Stimulated activated CD4-positive, alpha-beta T cell treated with anti-CD3 and anti-CD28 coated beads, Interleukin-12 subunit alpha, Interleukin-12 subunit beta, amount 100 ng/mL, for 4 hours (primary cell): Measurements from ENCODE around the gene PNKD.

ENCODE experiments used
- DNase-seq: peaks from one replicate; pipeline ENCODE4 v3.0.0-alpha.2; 2020

PNKD gene

DNA sequence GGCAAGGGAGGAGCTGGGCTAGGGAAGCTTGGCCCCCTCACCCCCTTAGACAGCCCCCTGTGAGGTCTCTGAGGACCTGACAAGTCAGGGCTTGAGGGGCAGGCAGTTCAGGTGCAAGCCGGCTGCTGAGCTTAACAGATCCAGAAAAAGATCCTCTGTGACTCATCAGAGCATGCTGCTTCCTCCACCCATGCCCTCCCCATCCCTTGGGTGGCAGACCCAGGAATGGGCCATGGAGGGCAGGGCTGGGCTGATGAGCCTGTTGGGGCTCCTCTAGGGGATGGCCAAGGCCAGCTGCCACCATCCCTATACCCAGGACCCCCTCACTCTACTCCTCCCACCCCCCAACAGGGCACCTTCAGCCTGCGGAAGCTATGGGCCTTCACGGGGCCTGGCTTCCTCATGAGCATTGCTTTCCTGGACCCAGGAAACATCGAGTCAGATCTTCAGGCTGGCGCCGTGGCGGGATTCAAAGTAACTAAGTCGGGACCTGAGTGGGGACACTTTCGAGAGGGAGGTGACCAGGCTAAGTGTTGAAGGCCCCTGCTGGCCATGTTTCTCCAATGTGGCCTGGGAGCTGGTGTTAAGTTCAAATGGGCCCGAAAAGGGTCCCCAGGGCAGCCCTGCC is 113.7 kb downstream of the PNKD start:
- no peak for DNase-seq

DNA sequence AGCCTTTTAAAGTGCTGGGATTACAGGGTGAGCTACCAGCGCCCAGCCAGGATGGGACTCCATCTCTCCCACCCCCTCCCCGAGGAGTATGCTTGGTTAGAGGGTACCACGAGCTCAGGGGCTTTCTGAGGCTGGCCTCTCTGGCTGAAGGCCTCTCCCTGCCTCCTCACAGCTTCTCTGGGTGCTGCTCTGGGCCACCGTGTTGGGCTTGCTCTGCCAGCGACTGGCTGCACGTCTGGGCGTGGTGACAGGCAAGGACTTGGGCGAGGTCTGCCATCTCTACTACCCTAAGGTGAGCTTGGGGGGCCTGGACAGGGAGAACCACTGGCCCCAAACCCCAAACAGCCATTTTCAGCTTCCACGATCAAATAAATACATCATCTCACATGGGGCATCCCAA is 114.7 kb downstream of the PNKD start:
- no peak for DNase-seq

DNA sequence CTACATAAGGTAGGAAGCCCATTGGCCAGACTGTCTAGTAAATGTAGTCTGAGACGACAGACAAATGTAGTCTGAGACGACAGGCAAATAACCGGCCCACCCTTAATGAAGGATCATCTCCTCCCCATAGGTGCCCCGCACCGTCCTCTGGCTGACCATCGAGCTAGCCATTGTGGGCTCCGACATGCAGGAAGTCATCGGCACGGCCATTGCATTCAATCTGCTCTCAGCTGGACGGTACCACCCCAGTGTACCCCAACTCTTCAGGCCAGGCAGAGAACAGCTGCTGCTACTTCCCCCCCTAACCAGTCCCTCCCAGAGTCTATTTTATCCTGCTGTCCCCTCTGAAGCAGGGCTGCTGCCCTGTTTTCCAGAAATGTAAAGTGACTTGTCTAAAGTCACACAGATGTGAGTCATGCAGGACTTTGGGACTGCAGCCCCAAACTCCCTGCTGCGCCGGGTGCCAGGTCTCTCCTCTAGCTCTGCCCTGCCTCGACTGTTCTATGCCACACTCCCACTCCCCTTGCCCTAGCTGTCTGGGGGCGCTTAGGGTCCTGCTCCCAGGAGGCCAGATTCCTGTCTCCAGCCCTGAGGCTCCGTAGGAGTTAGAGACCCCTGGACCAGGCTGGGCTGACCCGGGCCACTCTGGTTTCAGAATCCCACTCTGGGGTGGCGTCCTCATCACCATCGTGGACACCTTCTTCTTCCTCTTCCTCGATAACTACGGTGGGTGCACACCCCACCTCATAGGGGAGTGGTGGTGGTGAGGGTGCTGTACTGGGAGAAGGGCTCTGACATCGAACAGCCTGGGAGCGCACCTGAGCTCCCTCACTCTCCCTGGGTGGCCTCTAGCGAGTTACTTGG is 116.4 kb downstream of the PNKD start:
- DNase-seq, result no peak

DNA sequence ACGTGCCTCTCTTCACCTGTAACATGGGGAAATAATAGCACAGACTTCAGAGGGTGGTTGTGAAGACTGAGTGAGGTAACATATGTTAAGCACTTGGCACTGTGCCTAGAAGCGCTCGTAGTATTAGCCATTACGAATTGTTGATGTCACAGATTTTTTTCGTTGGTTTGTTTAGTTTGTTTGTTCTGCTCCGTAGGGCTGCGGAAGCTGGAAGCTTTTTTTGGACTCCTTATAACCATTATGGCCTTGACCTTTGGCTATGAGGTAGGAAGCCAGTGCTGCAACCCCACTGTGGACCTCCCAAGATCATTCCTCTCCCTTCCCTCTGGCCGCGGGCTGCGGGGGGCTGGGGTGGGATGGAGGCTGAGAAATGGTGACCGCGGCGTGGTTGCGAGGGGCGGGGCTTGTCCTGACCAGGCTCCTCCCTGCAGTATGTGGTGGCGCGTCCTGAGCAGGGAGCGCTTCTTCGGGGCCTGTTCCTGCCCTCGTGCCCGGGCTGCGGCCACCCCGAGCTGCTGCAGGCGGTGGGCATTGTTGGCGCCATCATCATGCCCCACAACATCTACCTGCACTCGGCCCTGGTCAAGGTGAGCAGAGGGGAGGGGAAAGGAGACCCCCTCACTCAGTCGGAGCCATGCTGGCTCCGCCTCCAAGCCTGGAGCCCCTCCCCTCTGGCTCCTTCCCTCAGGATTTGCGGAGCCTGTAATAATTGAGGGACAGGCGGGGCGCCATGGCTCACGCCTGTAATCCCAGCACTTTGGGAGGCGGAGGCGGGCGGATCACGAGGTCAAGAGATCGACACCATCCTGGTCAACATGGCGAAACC is 117.3 kb downstream of the PNKD start:
- DNase-seq, result no peak

DNA sequence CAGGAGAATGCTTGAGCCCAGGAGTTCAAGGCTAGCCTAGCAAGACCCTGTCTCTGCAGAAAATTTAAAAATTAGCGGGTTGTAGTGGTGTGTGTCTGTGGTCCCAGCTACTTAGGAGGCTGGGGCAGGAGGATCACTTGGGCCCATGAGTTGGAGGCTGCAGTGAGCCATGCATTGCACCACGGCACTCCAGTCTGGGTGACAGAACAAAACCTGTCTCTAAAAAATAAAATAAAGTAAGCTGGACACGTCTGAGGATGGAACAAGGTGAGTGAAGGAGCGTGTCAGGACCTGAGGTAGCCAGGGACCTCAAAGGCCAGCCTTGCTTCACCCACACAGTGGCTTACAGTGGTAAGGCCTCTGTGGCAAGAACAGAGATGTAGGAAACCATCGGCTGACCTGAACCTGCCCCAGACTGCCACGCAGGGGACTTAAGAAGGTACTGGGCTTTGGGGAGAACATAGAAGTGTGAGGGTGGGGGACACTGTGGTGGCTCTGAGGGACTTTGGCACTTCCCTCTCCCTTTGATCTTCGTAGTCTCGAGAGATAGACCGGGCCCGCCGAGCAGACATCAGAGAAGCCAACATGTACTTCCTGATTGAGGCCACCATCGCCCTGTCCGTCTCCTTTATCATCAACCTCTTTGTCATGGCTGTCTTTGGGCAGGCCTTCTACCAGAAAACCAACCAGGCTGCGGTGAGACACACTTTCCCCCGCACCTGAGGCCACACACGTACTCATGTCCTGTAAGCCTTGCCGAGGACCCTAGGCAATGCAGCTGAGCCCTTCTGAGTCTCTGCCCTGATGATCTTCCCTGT is 119.2 kb downstream of the PNKD start:
- no peak for DNase-seq

DNA sequence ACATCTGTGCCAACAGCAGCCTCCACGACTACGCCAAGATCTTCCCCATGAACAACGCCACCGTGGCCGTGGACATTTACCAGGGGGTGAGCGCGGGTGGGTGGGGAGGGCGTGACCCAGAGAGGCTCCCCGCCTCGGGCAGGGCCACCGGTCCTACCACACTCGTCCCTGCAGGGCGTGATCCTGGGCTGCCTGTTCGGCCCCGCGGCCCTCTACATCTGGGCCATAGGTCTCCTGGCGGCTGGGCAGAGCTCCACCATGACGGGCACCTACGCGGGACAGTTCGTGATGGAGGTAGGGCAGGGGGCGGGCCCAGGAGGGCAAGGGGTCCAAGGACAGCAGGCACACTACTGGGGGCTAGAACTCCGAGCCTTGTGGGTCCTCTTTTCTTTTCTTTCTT is 120.9 kb downstream of the PNKD start:
- no peak for DNase-seq

DNA sequence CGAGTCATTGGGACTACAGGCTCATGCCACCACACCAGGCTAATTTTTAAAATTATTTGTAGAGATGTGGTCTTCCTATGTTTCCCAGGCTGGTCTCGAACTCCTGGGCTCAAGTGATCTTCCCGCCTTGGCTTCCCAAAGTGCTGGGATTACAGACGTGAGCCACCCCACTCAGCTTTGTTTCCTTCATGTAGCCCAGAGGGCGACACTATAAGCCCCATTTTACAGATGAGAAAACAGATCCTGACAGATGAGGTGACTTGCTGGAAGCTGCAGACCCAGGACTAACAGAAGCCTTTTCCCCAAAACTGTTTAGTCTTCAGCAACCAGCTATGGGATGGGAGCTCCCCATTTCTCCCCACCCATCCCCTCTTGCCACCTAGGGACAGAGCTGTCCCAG is 122.1 kb downstream of the PNKD start:
- DNase-seq, result no peak

DNA sequence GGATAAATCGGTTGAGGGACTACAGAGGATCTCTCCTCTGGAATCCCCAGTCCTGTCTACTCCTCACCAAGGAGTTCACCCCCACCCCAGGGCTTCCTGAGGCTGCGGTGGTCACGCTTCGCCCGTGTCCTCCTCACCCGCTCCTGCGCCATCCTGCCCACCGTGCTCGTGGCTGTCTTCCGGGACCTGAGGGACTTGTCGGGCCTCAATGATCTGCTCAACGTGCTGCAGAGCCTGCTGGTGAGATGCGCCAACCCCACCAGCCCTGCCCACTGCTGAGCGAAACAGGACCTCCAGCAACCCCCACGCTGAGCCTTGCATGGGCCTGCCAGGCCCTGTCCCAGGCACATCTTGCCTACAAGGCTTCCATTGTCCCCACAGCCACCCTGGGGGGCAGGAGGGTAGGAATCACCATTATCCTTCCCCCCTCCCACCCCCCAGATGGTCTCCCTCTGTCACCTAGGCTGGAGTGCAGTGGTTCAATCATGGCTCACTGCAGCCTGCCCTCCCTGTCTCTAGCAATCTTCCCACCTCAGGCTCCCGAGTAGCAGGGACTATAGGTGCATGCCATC is 122.7 kb downstream of the PNKD start:
- no peak for DNase-seq

DNA sequence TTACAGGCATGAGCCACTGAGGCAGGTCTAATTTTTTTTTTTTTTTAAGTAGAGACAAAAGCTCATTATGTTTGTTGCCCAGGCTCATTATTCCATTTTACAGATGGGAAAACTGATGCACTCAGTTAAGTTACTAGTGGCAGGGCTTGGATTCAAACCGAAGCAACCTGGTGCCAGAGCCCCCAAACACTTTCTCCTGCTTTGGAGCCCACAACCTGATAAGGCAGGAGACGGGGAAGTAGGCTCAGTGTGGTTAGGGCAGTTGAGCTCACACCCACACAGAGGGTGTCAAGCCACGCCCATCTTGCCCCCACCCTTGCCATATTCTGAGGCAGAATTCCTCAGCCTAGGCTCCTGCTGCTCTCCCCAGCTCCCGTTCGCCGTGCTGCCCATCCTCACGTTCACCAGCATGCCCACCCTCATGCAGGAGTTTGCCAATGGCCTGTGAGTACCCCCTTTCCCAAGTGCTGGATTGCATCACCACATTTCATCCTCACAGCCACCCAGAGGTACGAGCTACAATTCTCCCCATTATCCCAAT is 123.5 kb downstream of the PNKD start:
- DNase-seq, result no peak

DNA sequence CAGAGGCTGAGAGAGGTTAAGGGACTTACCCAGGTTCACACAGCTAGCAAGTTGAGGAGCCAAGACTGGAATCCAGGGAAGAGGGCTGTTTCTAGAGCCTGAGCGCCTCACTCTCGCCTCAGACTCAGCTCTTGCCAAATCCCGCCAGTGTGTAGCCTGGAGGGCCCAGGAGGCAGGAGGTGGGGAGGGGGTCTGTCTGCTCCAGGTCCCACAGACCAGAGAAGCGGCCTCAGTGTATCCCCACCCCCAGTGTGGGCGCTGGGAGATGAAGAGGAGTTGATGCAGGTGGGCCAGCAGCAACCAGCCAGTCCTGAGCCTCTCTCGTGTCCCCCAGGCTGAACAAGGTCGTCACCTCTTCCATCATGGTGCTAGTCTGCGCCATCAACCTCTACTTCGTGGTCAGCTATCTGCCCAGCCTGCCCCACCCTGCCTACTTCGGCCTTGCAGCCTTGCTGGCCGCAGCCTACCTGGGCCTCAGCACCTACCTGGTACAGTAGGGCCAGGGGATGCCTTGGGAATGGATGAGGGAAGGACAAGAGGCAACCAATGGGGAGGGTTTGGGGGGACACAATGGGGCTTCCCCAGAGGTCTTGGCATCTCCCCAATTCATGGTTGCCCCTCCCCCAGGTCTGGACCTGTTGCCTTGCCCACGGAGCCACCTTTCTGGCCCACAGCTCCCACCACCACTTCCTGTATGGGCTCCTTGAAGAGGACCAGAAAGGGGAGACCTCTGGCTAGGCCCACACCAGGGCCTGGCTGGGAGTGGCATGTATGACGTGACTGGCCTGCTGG is 124.2 kb downstream of the PNKD start:
- no peak for DNase-seq

DNA sequence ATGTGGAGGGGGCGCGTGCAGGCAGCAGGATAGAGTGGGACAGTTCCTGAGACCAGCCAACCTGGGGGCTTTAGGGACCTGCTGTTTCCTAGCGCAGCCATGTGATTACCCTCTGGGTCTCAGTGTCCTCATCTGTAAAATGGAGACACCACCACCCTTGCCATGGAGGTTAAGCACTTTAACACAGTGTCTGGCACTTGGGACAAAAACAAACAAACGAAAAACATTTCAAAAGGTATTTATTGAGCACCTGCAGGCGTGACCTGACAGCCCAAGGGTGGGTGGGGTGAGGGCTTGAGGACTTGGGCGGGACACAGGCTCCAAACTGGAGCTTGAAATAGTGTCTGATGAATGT is 124.7 kb downstream of the PNKD start:
- DNase-seq, result no peak

DNA sequence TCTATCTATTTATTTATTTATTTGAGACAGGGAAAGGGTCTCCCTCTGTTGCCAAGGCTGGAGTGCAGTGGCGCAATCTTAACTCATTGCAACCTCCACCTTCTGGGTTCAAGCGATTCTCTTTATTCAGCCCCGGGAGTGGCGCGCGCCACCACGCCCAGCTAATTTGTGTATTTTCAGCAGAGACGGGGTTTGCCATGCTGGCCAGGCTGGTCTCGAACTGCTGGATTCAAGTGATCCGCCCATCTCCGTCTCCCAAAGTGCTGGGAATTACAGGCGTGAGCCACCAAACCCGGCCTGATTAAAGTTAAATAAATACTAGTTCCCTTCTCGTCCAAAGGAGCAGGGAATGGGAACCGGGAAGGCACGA is 125.1 kb downstream of the PNKD start:
- DNase-seq, result no peak

DNA sequence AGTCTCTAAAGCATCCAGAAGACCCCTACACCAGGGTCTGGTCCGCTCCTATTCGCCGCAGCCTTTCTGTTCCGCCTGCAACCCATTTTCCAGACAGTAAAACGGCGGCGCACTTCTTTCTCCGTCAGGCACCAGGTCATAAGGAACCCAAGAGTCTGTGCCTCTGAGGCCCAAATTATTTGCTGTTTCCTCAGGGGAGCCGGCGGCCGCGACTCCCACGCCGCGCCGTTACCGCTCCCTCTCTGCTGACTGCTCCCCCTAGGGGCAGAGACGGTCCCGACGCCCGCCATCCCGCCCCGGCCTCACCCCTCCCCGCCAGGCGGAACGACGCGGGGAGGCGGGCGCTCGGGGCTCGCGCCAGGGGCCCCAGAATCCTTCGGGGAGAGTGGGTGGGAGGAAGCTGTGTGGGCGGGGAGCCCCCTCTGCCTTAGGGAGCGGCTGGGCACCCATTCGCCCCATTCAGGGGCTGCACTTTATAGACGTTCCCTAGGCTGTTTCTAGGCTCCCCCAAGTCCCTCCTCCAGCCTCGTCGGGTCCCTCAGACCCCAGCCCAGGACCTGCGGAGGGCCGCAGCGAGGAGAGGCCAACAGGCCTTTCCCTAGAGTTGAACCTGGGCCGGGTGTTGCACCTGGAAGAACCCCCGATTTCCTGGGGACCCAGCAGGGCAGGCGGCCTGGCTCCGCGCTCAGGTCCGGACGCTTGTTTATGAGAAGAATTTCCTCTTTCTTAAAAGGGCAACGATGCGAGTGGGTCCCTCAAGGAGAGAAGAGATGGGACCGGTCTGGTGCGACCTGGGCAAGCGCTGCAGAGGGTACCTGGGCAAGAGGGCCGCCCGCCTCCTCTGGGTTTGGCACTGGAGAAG is 125.7 kb downstream of the PNKD start:
- peak; percentile 89 for DNase-seq
